ENCODE results near the gene RHEB.

GRCh38 chr7:151430391-151431205 is 89.1 kb downstream of the RHEB start:
- TF ChIP-seq CTCF (IDR thresholded peaks at IDR 0.05), result no peak
- no peak for TF ChIP-seq POLR2A (IDR thresholded peaks at IDR 0.05)

All from Peyer's patch (tissue), 4 donors.